Measurements from ENCODE around the gene JHY. TPM values are rescaled to one million over a fixed set of nuclear protein-coding genes. Genes with fewer than 3 reads are reported as not detected.

The JHY gene
- total and polyA plus RNA-seq, 2 of the 8 experiments (the other 6 are each of a cell fraction or from before 2014, with no cell fraction given) = 0.29 to 0.91 TPM

- H3K79me1 ChIP-seq (ENCODE audit: low read depth, low read length) = no peaks in the 10 kb centered on the region
- CTCF ChIA-PET (ENCODE audit: partially characterized antibody) = interaction anchor here (0.7 to 0.9 kb wide), 2 partner anchors 14 to 25 kb away, joined by 3 read pairs; no protein-coding TSS in a partner anchor
- no peak overlapping the region for H3K23ac ChIP-seq (ENCODE audit: insufficient read length)
Measured at GRCh38 chr11:122954455-122954854, 71.9 kb downstream of the JHY start.

More at GRCh38 chr11:122954455-122954854, 71.9 kb downstream of the JHY start:
- H3K56ac ChIP-seq (replicated peaks; ENCODE audit: insufficient read length, low read depth, low read length) = no peak overlapping the region
- no peak for TF ChIP-seq TCF12 (IDR thresholded peaks at IDR 0.05; ENCODE audit: low read depth, low read length)
- TF ChIP-seq YY1 (IDR thresholded peaks at IDR 0.05; ENCODE audit: low read depth, low read length) = no peak
- TF ChIP-seq KDM4A (IDR thresholded peaks at IDR 0.05; ENCODE audit: low read depth, low read length, severe bottlenecking) = no peak
- no peak for TF ChIP-seq CBX5 (IDR thresholded peaks at IDR 0.05; ENCODE audit: low read depth, low read length)
- TF ChIP-seq SRF (IDR thresholded peaks at IDR 0.05; ENCODE audit: low read depth, low read length) = no peak
- TF ChIP-seq BACH1 (IDR thresholded peaks at IDR 0.05; ENCODE audit: low read length) = no peak
- peaks cover 0 to 2% (median 0%) of the 10 kb centered on the region in 4 experiments; a peak in 1 of 7 replicates for H3K4me1 ChIP-seq (replicated peaks in 1 of 4; ENCODE audit: control insufficient read depth in 3 of 4, insufficient read depth in 4 of 4, low read length in 3 of 4)
- H2BK15ac ChIP-seq (ENCODE audit: low read length) = no peak overlapping the region
- H4K91ac ChIP-seq (replicated peaks; ENCODE audit: insufficient read length, low read length) = no peak overlapping the region
- H3K4me3 ChIP-seq (ENCODE audit: extremely low read depth in 1 of 4, insufficient read depth in 2 of 4, low read depth in 3 of 4, low read length in 4 of 4) = no peak overlapping the region
- H4K8ac ChIP-seq (ENCODE audit: extremely low read depth, insufficient read depth, low read length) = no peak overlapping the region
- no peaks in the 10 kb centered on the region for H3K23me2 ChIP-seq (ENCODE audit: low read depth, low read length)
- no peak overlapping the region for H2AK5ac ChIP-seq (ENCODE audit: low read depth, low read length)
- H3K4me2 ChIP-seq (ENCODE audit: insufficient read depth in 1 of 2, low read depth in 2 of 2, low read length in 2 of 2) = no peak overlapping the region
- no peak overlapping the region for H3K9ac ChIP-seq (replicated peaks in 1 of 4; ENCODE audit: extremely low read depth in 1 of 4, low read depth in 3 of 4, low read length in 3 of 4)
- no peak overlapping the region for H4K5ac ChIP-seq (ENCODE audit: insufficient read length, low read depth, low read length)
- H3K9me3 ChIP-seq (ENCODE audit: insufficient read depth in 2 of 2, low read depth in 1 of 2, low read length in 1 of 2) = no peaks in the 10 kb centered on the region
- no peaks in the 10 kb centered on the region for H3K27me3 ChIP-seq (replicated peaks in 1 of 4; ENCODE audit: control insufficient read depth in 3 of 4, extremely low read depth in 1 of 4, insufficient read depth in 3 of 4, low read length in 3 of 4)
- H2BK12ac ChIP-seq (ENCODE audit: low read depth, low read length) = no peak overlapping the region
- H3K79me2 ChIP-seq (ENCODE audit: control insufficient read depth in 1 of 2, insufficient read depth in 2 of 2, low read length in 2 of 2) = no peaks in the 10 kb centered on the region
- H3K4ac ChIP-seq (replicated peaks; ENCODE audit: insufficient read length, low read depth, low read length) = no peak overlapping the region
- no peaks in the 10 kb centered on the region for H4K20me1 ChIP-seq (replicated peaks in 1 of 2; ENCODE audit: control insufficient read depth in 1 of 2, insufficient read depth in 2 of 2, low read length in 2 of 2)
- DNase-seq (ENCODE audit: low read depth in 1 of 2, low spot score in 2 of 2) (no peak), FAIRE-seq (no peak)
- POLR2A ChIA-PET (ENCODE audit: partially characterized antibody) = no interaction called here
- H3K18ac ChIP-seq (ENCODE audit: extremely low read depth, low read length) = no peak overlapping the region
- H2BK120ac ChIP-seq (replicated peaks; ENCODE audit: low read depth, low read length) = no peak overlapping the region
- H2BK5ac ChIP-seq (ENCODE audit: low read depth, low read length) = no peak overlapping the region
- no peak overlapping the region for H2AFZ ChIP-seq (ENCODE audit: low read length)
- no peak overlapping the region for H3K27ac ChIP-seq (ENCODE audit: low read depth, low read length)
- no peak overlapping the region for H3K14ac ChIP-seq (ENCODE audit: insufficient read length)
- no peaks in the 10 kb centered on the region for H3K36me3 ChIP-seq (ENCODE audit: control insufficient read depth in 2 of 4, insufficient read depth in 4 of 4, low read length in 3 of 4)
- H2BK20ac ChIP-seq (ENCODE audit: low read length) = no peak overlapping the region
- WGBS, 2 experiments (ENCODE audit: extremely low coverage in 1 of 2, insufficient coverage in 1 of 2, insufficient read length in 1 of 2, insufficient replicate concordance in 2 of 2, low coverage in 1 of 2, low lambda C conversion rate in 2 of 2, missing lambda C conversion rate in 1 of 2) = 92% methylated on average over 4 of the region's 4 CpGs; no CpG with 5 or more reads in 1 of the 2 experiments

Measured in H1 (cell line).